ENCODE measurements around the gene DTL.

Gene DTL

GRCh38 chr1:212091438-212092121, 56.0 kb downstream of the DTL start:
- DNase-seq: no peak

- no peak for DNase-seq
These were observed 61.8 kb downstream of the DTL start for GRCh38 chr1:212097360-212097759.

GRCh38 chr1:212098310-212098709, 62.8 kb downstream of the DTL start:
- no peak for DNase-seq

- no peak for DNase-seq
These were observed 63.2 kb downstream of the DTL start for GRCh38 chr1:212098771-212099170.

- no peak for DNase-seq
These were observed 65.7 kb downstream of the DTL start for GRCh38 chr1:212101251-212101650.

- no peak for DNase-seq
These were observed 66.2 kb downstream of the DTL start for GRCh38 chr1:212101735-212102134.

GRCh38 chr1:212104586-212105325, 69.2 kb downstream of the DTL start:
- no peak for DNase-seq

- no peak for DNase-seq
These were observed 70.8 kb downstream of the DTL start for GRCh38 chr1:212106286-212106792.

GRCh38 chr1:212107481-212107880, 71.9 kb downstream of the DTL start:
- DNase-seq: no peak

GRCh38 chr1:212108187-212108586, 72.6 kb downstream of the DTL start:
- no peak for DNase-seq

- DNase-seq: no peak
These were observed 73.4 kb downstream of the DTL start for GRCh38 chr1:212108981-212109380.

GRCh38 chr1:212109728-212110127, 74.2 kb downstream of the DTL start:
- no peak for DNase-seq

GRCh38 chr1:212110617-212111016, 75.1 kb downstream of the DTL start:
- DNase-seq: no peak

GRCh38 chr1:212111536-212111935, 76.0 kb downstream of the DTL start:
- no peak for DNase-seq

- no peak for DNase-seq
These were observed 78.2 kb downstream of the DTL start for GRCh38 chr1:212113706-212114105.

- DNase-seq: peak; percentile 3 to 63
These were observed 82.8 kb downstream of the DTL start for GRCh38 chr1:212118167-212118871.

- DNase-seq: no peak
These were observed 83.3 kb downstream of the DTL start for GRCh38 chr1:212118872-212119260.

GRCh38 chr1:212119397-212119837, 83.9 kb downstream of the DTL start:
- no peak for DNase-seq

GRCh38 chr1:212119863-212120262, 84.3 kb downstream of the DTL start:
- no peak for DNase-seq

GRCh38 chr1:212121779-212122178, 86.2 kb downstream of the DTL start:
- no peak for DNase-seq

GRCh38 chr1:212124690-212125582, 89.4 kb downstream of the DTL start:
- no peak for DNase-seq

GRCh38 chr1:212125654-212126053, 90.1 kb downstream of the DTL start:
- no peak for DNase-seq

- DNase-seq: no peak
These were observed 91.7 kb downstream of the DTL start for GRCh38 chr1:212127221-212127620.
